NCI-H446 treated with DMSO at 0.1 percent for 48 hours (cell line): ENCODE measurements around the gene SWI5.
A peak's percentile ranks its signal among the peaks of the same experiment; 100 is the strongest.

Experiments
- DNase-seq: peaks from one replicate; lab custom pipeline; 2025; lab: John Stamatoyannopoulos, UW

SWI5 gene

GRCh38 chr9:128321343-128321742, 45.3 kb downstream of the SWI5 start:
- DNase-seq, result no peak

- no peak for DNase-seq
Measured at GRCh38 chr9:128321879-128322403, 45.9 kb downstream of the SWI5 start.

- DNase-seq, result peak; percentile 75
Measured at GRCh38 chr9:128322404-128323211, 46.5 kb downstream of the SWI5 start, which contains the start of the genes COQ4 and TRUB2. Gene COQ4, plus strand, starts transcription at chr9:128322839. Its CDS starts 20 bp downstream, at chr9:128322859. Gene TRUB2, minus strand, starts transcription at chr9:128322447. Its CDS starts 39 bp downstream, at chr9:128322408.

- DNase-seq, result no peak
Measured at GRCh38 chr9:128323212-128323730, 47.2 kb downstream of the SWI5 start.

GRCh38 chr9:128323791-128324190, 47.7 kb downstream of the SWI5 start:
- no peak for DNase-seq

GRCh38 chr9:128324401-128324800, 48.3 kb downstream of the SWI5 start:
- DNase-seq, result no peak

GRCh38 chr9:128325629-128326028, 49.6 kb downstream of the SWI5 start:
- no peak for DNase-seq

- no peak for DNase-seq
Measured at GRCh38 chr9:128333451-128333869, 57.4 kb downstream of the SWI5 start.

- no peak for DNase-seq
Measured at GRCh38 chr9:128335161-128335560, 59.1 kb downstream of the SWI5 start.

- no peak for DNase-seq
Measured at GRCh38 chr9:128335914-128336313, 59.8 kb downstream of the SWI5 start.

GRCh38 chr9:128337936-128338335, 61.9 kb downstream of the SWI5 start:
- DNase-seq, result no peak
